A673 (cell line): ENCODE results near the gene PAM16.

Experiments
- CTCF ChIP-seq: fragments of 300-800, 200-600 bp; sonication (generic); conservative IDR thresholded peaks from 2 replicates; pipeline ENCODE4 v1.5.1; 2017; ENCODE audit warnings: low read depth, mild to moderate bottlenecking, antibody characterized with exemption, low read length, moderate library complexity, mixed read lengths
- EZH2 ChIP-seq: fragments of 200-600 bp; sonication (generic); IDR thresholded peaks from 2 replicates; pipeline ENCODE4 v1.6.1; 2017; ENCODE audit warnings: borderline replicate concordance, low read depth, mild to moderate bottlenecking, mixed read lengths, antibody characterized with exemption, low read length; ENCODE audit not compliant: poor library complexity, severe bottlenecking

DNA sequence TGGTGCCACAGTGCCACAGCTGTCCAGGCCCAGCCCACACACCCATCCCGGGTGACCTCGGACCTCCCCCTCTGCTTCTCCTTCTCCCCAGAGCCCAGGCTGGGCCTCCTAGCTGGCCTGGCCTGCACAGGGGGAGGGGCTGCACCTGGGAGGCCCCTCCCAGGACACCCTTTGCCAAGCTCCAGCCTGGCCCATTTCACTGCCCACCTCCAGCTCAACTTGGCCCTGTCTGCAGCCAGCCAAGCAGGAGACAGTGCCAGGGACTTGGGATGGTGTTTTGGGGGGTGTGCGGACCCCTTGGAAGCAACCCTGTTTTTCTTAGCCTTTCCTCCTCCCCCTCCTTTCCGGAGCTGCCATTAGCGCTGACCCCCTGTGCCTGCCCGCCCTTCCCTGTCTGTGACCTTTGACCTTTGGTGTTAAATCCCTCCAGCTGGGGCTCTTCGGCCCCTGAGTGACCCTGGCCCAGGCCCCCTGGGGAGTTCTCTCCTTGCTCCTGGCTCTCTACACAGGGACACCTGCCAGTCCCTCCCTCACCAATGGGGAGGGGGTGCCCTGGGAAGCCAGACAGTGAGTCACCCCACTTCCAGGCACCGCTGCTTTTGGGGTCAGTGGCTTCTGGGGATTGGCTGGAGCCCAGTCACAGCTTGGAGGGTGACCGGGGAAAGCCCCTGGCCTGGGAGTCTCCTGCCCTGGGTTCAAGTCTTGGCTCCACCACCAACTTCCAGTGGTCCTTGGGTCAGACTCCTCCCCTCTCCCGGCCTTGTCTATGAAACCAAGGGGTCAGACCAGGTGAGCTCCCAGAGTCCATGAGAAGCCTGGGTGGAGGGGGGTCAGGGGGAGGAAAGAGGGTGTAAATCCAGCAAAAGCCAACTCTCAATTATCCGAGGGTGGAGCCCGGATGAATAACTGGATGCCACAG lies 33.3 kb downstream of the PAM16 start:
- TF ChIP-seq CTCF = no peak
- TF ChIP-seq EZH2 = no peak
